Fibroblast of skin of back (primary cell): ENCODE data around the gene JAG1.

Experiments
- DNase-seq: peaks from one replicate; pipeline ENCODE4 v3.0.0-alpha.2; 2013

Gene JAG1

GRCh38 chr20:10667560-10668167 lies 6.1 kb downstream of the JAG1 start:
- no peak for DNase-seq

GRCh38 chr20:10667077-10667401 lies 6.8 kb downstream of the JAG1 start:
- peak; percentile 49 for DNase-seq

GRCh38 chr20:10666221-10667076 lies 7.3 kb downstream of the JAG1 start:
- no peak for DNase-seq

GRCh38 chr20:10665791-10666190 lies 8.0 kb downstream of the JAG1 start:
- peak; percentile 39 for DNase-seq

- peak; percentile 70 for DNase-seq
Measured at GRCh38 chr20:10665027-10665561, 8.7 kb downstream of the JAG1 start.

- DNase-seq: no peak
Measured at GRCh38 chr20:10663756-10664155, 10.0 kb downstream of the JAG1 start.

GRCh38 chr20:10662661-10663458 lies 10.9 kb downstream of the JAG1 start:
- DNase-seq: peak; percentile 1

GRCh38 chr20:10662151-10662550 lies 11.6 kb downstream of the JAG1 start:
- DNase-seq: peak; percentile 0

GRCh38 chr20:10661261-10661660 lies 12.5 kb downstream of the JAG1 start:
- peak; percentile 18 for DNase-seq

GRCh38 chr20:10660661-10661060 lies 13.1 kb downstream of the JAG1 start:
- DNase-seq: peak; percentile 68

GRCh38 chr20:10659651-10660601 lies 13.9 kb downstream of the JAG1 start:
- peak; percentile 58 for DNase-seq

- DNase-seq: peak; percentile 34
Measured at GRCh38 chr20:10658876-10659632, 14.7 kb downstream of the JAG1 start.

- peak; percentile 42 for DNase-seq
Measured at GRCh38 chr20:10658051-10658823, 15.6 kb downstream of the JAG1 start.

GRCh38 chr20:10657453-10657852 lies 16.3 kb downstream of the JAG1 start:
- DNase-seq: no peak

GRCh38 chr20:10655720-10656669 lies 17.8 kb downstream of the JAG1 start:
- DNase-seq: no peak

GRCh38 chr20:10654630-10655029 lies 19.2 kb downstream of the JAG1 start:
- DNase-seq: peak; percentile 33

- DNase-seq: peak; percentile 59
Measured at GRCh38 chr20:10654250-10654610, 19.6 kb downstream of the JAG1 start.

- peak; percentile 89 for DNase-seq
Measured at GRCh38 chr20:10653599-10654249, 20.1 kb downstream of the JAG1 start.
